ENCODE measurements around the gene NMT2.

- no peak for TF ChIP-seq POLR2AphosphoS5 (IDR thresholded peaks at IDR 0.05; ENCODE audit: low read depth, low read length)
- TF ChIP-seq SIN3A (IDR thresholded peaks at IDR 0.05; ENCODE audit: borderline replicate concordance, insufficient read depth, low read depth, low read length), result no peak
- TF ChIP-seq CTCF (IDR thresholded peaks at IDR 0.05), result no peak
These were observed 17.9 kb downstream of the NMT2 start for GRCh38 chr10:15150563-15150962.

Data from Panc1 (cell line).